HCT116 (cell line): ENCODE measurements around the gene CPB1. TPM values are rescaled to one million over a fixed set of nuclear protein-coding genes. Genes with fewer than 3 reads are reported as not detected.

Experiments used
- ATAC-seq: fragments of 200-7000 bp; cut with Tn5 transposase; 2 replicates; pipeline ENCODE4 v1.9.1; 2020; ENCODE audit warnings: mild to moderate bottlenecking, moderate library complexity
- BruUV-seq: library from RNA; stranded (reverse); fragments of 400-500 nt; replicated peaks from 2 replicates; lab custom pipeline; 2021; lab: Mats Ljungman, UMichigan
- CTCF ChIA-PET: fragments of 300-600 bp; sonication (Branson Sonifier 250); formaldehyde crosslinking; loops from one replicate; lab custom pipeline; 2021; ENCODE audit warnings: antibody characterized with exemption; lab: Charles Lee
- POLR2A ChIA-PET: fragments of 300-600, 350-600 bp; sonication (Branson Sonifier 250); formaldehyde crosslinking; loops from one replicate; lab custom pipeline; 2021; ENCODE audit warnings: antibody characterized with exemption; lab: Charles Lee
- RAD21 ChIA-PET, 2 experiments: fragments of 300-600 bp; sonication (Branson Sonifier 250); formaldehyde crosslinking; loops; one replicate each; lab custom pipeline; 2023; ENCODE audit warnings: low total read pairs in 2 of 2; ENCODE audit not compliant: uncharacterized antibody in 2 of 2, unreplicated experiment in 2 of 2, low non-redundant PET in 1 of 2; lab: Charles Lee
- DNase-seq: peaks from one replicate; pipeline ENCODE4 v3.0.0-alpha.2; 2010; ENCODE audit warnings: low read depth, low spot score
- H2AFZ ChIP-seq: fragments of 200-600 bp; shearing (Covaris generic), sonication (generic); 2 replicates; pipeline ENCODE4 v1.6.1; 2017; ENCODE audit warnings: low read depth, mixed run types, mixed read lengths, antibody characterized with exemption, low read length; ENCODE audit not compliant: poor library complexity, severe bottlenecking
- H3K27ac ChIP-seq: 2 replicates; pipeline ENCODE4 v1.5.1; 2012; ENCODE audit warnings: low read depth, low read length
- H3K27me3 ChIP-seq: fragments of 200-600 bp; sonication (generic); 2 replicates; pipeline ENCODE4 v1.6.1; 2016; ENCODE audit warnings: mixed run types, low read length, mixed read lengths; ENCODE audit not compliant: insufficient read depth
- H3K36me3 ChIP-seq, 2 experiments: fragments of 200-500 bp in 1 of 2; fragments of 200-600 bp in 1 of 2; sonication (Bioruptor generic) in 1 of 2; sonication (generic) in 1 of 2; 2 replicates each; pipeline versions ENCODE4 v1.5.1 to v1.6.1; 2014 to 2016; ENCODE audit warnings: low read length in 2 of 2, inconsistent platforms in 1 of 2, mixed read lengths in 1 of 2, mixed run types in 1 of 2; ENCODE audit not compliant: insufficient read depth in 2 of 2, control insufficient read depth in 1 of 2
- H3K4me1 ChIP-seq, 2 experiments: fragments of 200-600 bp in 1 of 2; sonication (generic) in 1 of 2; 2 replicates each; pipeline versions ENCODE4 v1.5.1 to v1.6.1; 2012 to 2017; ENCODE audit warnings: low read length in 2 of 2, inconsistent platforms in 1 of 2, mild to moderate bottlenecking in 1 of 2, mixed read lengths in 1 of 2, mixed run types in 1 of 2, moderate library complexity in 1 of 2; ENCODE audit not compliant: insufficient read depth in 2 of 2, control insufficient read depth in 1 of 2
- H3K4me2 ChIP-seq: fragments of 200-600 bp; sonication (generic); 2 replicates; pipeline ENCODE4 v1.6.1; 2017; ENCODE audit warnings: mixed run types, low read length, mixed read lengths
- H3K4me3 ChIP-seq, 2 experiments: fragments of 200-600 bp in 1 of 2; sonication (generic) in 1 of 2; replicated peaks in 1 of 2; 2 replicates each; pipeline ENCODE4 v1.5.1; 2011 to 2016; ENCODE audit warnings: low read length in 2 of 2, control low read depth in 1 of 2, low read depth in 1 of 2, mild to moderate bottlenecking in 1 of 2, mixed read lengths in 1 of 2, mixed run types in 1 of 2
- H3K79me2 ChIP-seq: fragments of 200-600 bp; sonication (generic); 2 replicates; pipeline ENCODE4 v1.6.1; 2017; ENCODE audit warnings: mild to moderate bottlenecking, mixed run types, low read length, moderate library complexity, mixed read lengths; ENCODE audit not compliant: insufficient read depth
- H3K9ac ChIP-seq: fragments of 200-600 bp; sonication (generic); 2 replicates; pipeline ENCODE4 v1.6.1; 2016; ENCODE audit warnings: low read length, mixed read lengths
- H3K9me2 ChIP-seq: fragments of 200-600 bp; sonication (generic), shearing (Covaris generic); 2 replicates; pipeline ENCODE4 v1.6.1; 2017; ENCODE audit warnings: mixed run types, mild to moderate bottlenecking, moderate library complexity; ENCODE audit not compliant: insufficient read depth
- H3K9me3 ChIP-seq, 2 experiments: fragments of 200-500 bp in 1 of 2; fragments of 200-600 bp in 1 of 2; sonication (Bioruptor generic) in 1 of 2; sonication (generic) in 1 of 2; 2 replicates each; pipeline ENCODE4 v1.6.1; 2014 to 2017; ENCODE audit warnings: low read length in 2 of 2, mixed read lengths in 2 of 2, inconsistent platforms in 1 of 2, low read depth in 1 of 2, mild to moderate bottlenecking in 1 of 2, mixed run types in 1 of 2, moderate library complexity in 1 of 2; ENCODE audit not compliant: control insufficient read depth in 1 of 2, insufficient read depth in 1 of 2
- H4K20me1 ChIP-seq: fragments of 200-600 bp; sonication (generic), shearing (Covaris generic); 2 replicates; pipeline ENCODE4 v1.6.1; 2017; ENCODE audit warnings: mixed run types, mild to moderate bottlenecking, moderate library complexity; ENCODE audit not compliant: insufficient read depth
- EGR1 ChIP-seq: IDR thresholded peaks from 2 replicates; pipeline ENCODE4 v1.6.1; 2012; ENCODE audit warnings: low read depth
- FOSL1 ChIP-seq: IDR thresholded peaks from 2 replicates; pipeline ENCODE4 v1.6.1; 2012; ENCODE audit warnings: low read depth
- JUND ChIP-seq: IDR thresholded peaks from 2 replicates; pipeline ENCODE4 v1.6.1; 2012
- SIN3A ChIP-seq: IDR thresholded peaks from 2 replicates; pipeline ENCODE4 v1.6.1; 2012; ENCODE audit warnings: low read depth
- SP1 ChIP-seq: IDR thresholded peaks from 2 replicates; pipeline ENCODE4 v1.6.1; 2012; ENCODE audit warnings: low read depth
- SRF ChIP-seq: IDR thresholded peaks from 2 replicates; pipeline ENCODE4 v1.6.1; 2012; ENCODE audit warnings: low read depth
- intact Hi-C: fragments of 100-400 bp; cut with micrococcal nuclease; formaldehyde crosslinking; loops from 2 replicates; pipeline ENCODE4 v1.10.0; 2022
- total RNA-seq: library from RNA; stranded (reverse); gene quantifications from one replicate; pipeline ENCODE4 v1.2.1, GENCODE V29; 2021; ENCODE audit not compliant: unreplicated experiment
- TF ChIP-seq, protein P1 (sequence below): IDR thresholded peaks from 2 replicates; pipeline ENCODE4 v1.6.1; 2012; ENCODE audit warnings: low read depth
- TF ChIP-seq, protein P2 (sequence below): IDR thresholded peaks from 2 replicates; pipeline ENCODE4 v1.6.1; 2012

CPB1 gene
- total RNA-seq, 1 experiment from 2014 or later, result 6.2 TPM

DNA sequence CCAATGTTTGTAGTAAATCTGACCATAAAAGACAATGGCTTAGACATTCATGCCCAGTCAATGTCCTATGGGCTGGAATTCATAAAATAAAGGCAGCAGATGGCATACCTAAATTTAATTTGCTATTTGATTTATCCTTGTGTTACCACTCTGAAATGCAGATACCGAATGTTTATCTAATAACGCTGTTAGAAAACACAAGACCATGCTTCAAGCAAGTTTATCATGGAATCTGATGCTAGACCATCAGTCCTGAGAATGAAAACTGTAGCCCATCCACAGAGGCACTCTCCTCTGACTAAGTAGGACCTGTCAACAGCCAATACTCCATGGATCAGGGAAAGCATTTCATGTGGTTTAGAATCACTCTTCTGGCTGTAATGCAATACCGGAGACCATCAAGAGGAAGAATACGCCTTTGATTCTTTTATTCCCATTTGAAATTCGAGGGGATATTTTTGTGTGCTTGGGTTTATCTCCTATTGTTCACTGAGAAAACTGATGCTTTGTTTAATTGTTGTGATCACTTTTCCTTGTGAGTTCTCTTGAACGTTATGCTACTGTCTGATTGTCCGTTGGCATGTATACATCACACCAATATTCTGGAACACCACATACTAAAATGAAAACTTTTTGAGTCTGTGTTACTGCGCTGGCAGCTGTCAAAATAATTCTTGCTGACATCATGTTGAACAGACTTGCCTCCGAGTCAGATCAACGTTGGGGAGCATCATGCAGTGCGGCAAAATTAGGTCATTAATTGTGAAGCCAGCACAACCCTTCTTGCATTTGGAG is 12.1 kb upstream of the CPB1 start:
- DNase-seq, result no peak
- ChIA-PET CTCF (no interaction called here), RAD21 (no interaction called here), POLR2A (no interaction called here)
- TF ChIP-seq SP1, result no peak
- TF ChIP-seq, protein P1, sequence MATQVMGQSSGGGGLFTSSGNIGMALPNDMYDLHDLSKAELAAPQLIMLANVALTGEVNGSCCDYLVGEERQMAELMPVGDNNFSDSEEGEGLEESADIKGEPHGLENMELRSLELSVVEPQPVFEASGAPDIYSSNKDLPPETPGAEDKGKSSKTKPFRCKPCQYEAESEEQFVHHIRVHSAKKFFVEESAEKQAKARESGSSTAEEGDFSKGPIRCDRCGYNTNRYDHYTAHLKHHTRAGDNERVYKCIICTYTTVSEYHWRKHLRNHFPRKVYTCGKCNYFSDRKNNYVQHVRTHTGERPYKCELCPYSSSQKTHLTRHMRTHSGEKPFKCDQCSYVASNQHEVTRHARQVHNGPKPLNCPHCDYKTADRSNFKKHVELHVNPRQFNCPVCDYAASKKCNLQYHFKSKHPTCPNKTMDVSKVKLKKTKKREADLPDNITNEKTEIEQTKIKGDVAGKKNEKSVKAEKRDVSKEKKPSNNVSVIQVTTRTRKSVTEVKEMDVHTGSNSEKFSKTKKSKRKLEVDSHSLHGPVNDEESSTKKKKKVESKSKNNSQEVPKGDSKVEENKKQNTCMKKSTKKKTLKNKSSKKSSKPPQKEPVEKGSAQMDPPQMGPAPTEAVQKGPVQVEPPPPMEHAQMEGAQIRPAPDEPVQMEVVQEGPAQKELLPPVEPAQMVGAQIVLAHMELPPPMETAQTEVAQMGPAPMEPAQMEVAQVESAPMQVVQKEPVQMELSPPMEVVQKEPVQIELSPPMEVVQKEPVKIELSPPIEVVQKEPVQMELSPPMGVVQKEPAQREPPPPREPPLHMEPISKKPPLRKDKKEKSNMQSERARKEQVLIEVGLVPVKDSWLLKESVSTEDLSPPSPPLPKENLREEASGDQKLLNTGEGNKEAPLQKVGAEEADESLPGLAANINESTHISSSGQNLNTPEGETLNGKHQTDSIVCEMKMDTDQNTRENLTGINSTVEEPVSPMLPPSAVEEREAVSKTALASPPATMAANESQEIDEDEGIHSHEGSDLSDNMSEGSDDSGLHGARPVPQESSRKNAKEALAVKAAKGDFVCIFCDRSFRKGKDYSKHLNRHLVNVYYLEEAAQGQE, result no peak
- no peak for TF ChIP-seq FOSL1
- intact Hi-C loops, result no loop called here
- Histone ChIP-seq H3K36me3 (no peaks in the 10 kb centered on the region), H3K9ac (no peak overlapping the region), H4K20me1 (no peaks in the 10 kb centered on the region), H3K4me2 (no peak overlapping the region), H3K9me2 (no peaks in the 10 kb centered on the region), H3K79me2 (no peaks in the 10 kb centered on the region), H3K9me3 (no peaks in the 10 kb centered on the region), H3K27ac (no peak overlapping the region), H3K4me3 (no peak overlapping the region), H2AFZ (no peak overlapping the region), H3K27me3 (no peaks in the 10 kb centered on the region), H3K4me1 (no peaks in the 10 kb centered on the region)
- BruUV-seq, result no TSS peak
- no peak for ATAC-seq

DNA sequence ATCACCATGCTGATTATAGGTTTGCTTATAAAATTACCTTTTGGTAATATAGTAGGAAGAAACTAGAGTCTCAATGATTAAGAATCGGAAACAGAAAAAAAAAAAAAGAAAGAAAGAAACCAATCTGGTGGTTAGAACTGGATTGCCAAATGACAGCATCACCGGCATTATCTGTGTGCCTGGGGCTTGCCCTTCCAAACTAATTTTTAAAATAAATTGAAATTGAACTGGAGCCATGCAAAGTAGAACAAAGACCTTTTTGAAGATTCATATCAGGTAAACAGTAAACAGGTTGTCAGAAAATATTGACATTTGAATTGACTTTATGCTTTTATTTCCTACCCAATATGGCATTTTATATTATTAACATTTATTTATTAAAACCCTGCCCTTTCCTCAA is 11.2 kb upstream of the CPB1 start:
- intact Hi-C loops, result no loop called here
- H3K27ac ChIP-seq, result no peak overlapping the region
- POLR2A ChIA-PET, result no interaction called here

More for the DNA sequence above, 11.2 kb upstream of the CPB1 start:
- no peaks in the 10 kb centered on the region for H3K27me3 ChIP-seq
- no peaks in the 10 kb centered on the region for H3K36me3 ChIP-seq
- H3K4me3 ChIP-seq, result no peak overlapping the region
- H3K9ac ChIP-seq, result no peak overlapping the region
- no peak overlapping the region for H2AFZ ChIP-seq
- no peaks in the 10 kb centered on the region for H3K4me1 ChIP-seq
- no peaks in the 10 kb centered on the region for H3K9me2 ChIP-seq
- H3K79me2 ChIP-seq, result no peaks in the 10 kb centered on the region
- TF ChIP-seq, protein P2, sequence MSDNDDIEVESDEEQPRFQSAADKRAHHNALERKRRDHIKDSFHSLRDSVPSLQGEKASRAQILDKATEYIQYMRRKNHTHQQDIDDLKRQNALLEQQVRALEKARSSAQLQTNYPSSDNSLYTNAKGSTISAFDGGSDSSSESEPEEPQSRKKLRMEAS, result no peak
- no peak for TF ChIP-seq JUND
- no peak for TF ChIP-seq SIN3A
- no peak for TF ChIP-seq SRF
- TF ChIP-seq FOSL1, result no peak
- TF ChIP-seq EGR1, result no peak
- TF ChIP-seq, all 23 proteins: peak for 0
- ATAC-seq, result no peak
- BruUV-seq, result no TSS peak
- Histone ChIP-seq H3K4me2 (no peak overlapping the region), H3K9me3 (no peaks in the 10 kb centered on the region), H4K20me1 (no peaks in the 10 kb centered on the region)
- RAD21 ChIA-PET, result no interaction called here
- CTCF ChIA-PET, result no interaction called here
- DNase-seq, result no peak
